IMR-90 (cell line): ENCODE measurements around the gene NUDT15. TPM values are rescaled to one million over a fixed set of nuclear protein-coding genes. Genes with fewer than 3 reads are reported as not detected.

Source experiments
- ATAC-seq: fragments of 200-7000 bp; cut with Tn5 transposase; 2 replicates; pipeline ENCODE4 v1.9.1; 2020; ENCODE audit warnings: low read depth, mild to moderate bottlenecking, moderate library complexity
- BruUV-seq: library from RNA; stranded (reverse); fragments of 400-500 nt; replicated peaks from 2 replicates; lab custom pipeline; 2021; lab: Mats Ljungman, UMichigan
- CTCF ChIA-PET: fragments of 300-600 bp; formaldehyde crosslinking; extraction: SDS; loops from one replicate; lab custom pipeline; 2021; ENCODE audit warnings: antibody characterized with exemption; lab: Yijun Ruan, JAX
- POLR2A ChIA-PET: fragments of 300-600 bp; sonication (Branson Sonifier 250); formaldehyde crosslinking; loops from one replicate; lab custom pipeline; 2022; ENCODE audit warnings: antibody characterized with exemption; ENCODE audit not compliant: unreplicated experiment; lab: Charles Lee
- DNase-seq: peaks from one replicate; pipeline ENCODE4 v3.0.0; 2013
- H2AFZ ChIP-seq: replicated peaks from 2 replicates; pipeline ENCODE3; 2013; ENCODE audit warnings: low read length, mild to moderate bottlenecking; ENCODE audit not compliant: poor library complexity
- H2AK5ac ChIP-seq: 2 replicates; pipeline ENCODE4 v1.6.1; 2013; ENCODE audit warnings: low read depth, low read length, inconsistent platforms
- H2AK9ac ChIP-seq: replicated peaks from 2 replicates; pipeline ENCODE3; 2013; ENCODE audit warnings: mild to moderate bottlenecking, low read depth, low read length, moderate library complexity; ENCODE audit not compliant: poor library complexity
- H2BK120ac ChIP-seq: 2 replicates; pipeline ENCODE4 v1.6.1; 2013; ENCODE audit warnings: low read depth, low read length, inconsistent platforms
- H2BK15ac ChIP-seq: 3 replicates; pipeline ENCODE4 v1.6.1; 2013; ENCODE audit warnings: low read depth, low read length, inconsistent platforms
- H2BK20ac ChIP-seq: 2 replicates; pipeline ENCODE4 v1.6.1; 2013; ENCODE audit warnings: low read depth, mild to moderate bottlenecking, inconsistent platforms, low read length, moderate library complexity
- H2BK5ac ChIP-seq: 2 replicates; pipeline ENCODE4 v1.6.1; 2013; ENCODE audit warnings: mild to moderate bottlenecking, low read depth, low read length, inconsistent platforms; ENCODE audit not compliant: poor library complexity, severe bottlenecking
- H3K14ac ChIP-seq: replicated peaks from 2 replicates; pipeline ENCODE4 v1.6.1; 2013; ENCODE audit warnings: low read depth, low read length, inconsistent platforms
- H3K18ac ChIP-seq: 2 replicates; pipeline ENCODE4 v1.6.1; 2013; ENCODE audit warnings: low read depth, low read length, control low read depth
- H3K23ac ChIP-seq: 2 replicates; pipeline ENCODE4 v1.6.1; 2013; ENCODE audit warnings: low read depth, low read length, inconsistent platforms
- H3K27ac ChIP-seq: 2 replicates; pipeline ENCODE4 v1.5.1; 2013; ENCODE audit warnings: mild to moderate bottlenecking, control low read depth, low read length; ENCODE audit not compliant: insufficient read depth
- H3K27me3 ChIP-seq: 2 replicates; pipeline ENCODE4 v1.6.1; 2013; ENCODE audit warnings: low read length; ENCODE audit not compliant: control insufficient read depth, insufficient read depth
- H3K36me3 ChIP-seq: 2 replicates; pipeline ENCODE4 v1.6.1; 2013; ENCODE audit warnings: low read length, mixed read lengths; ENCODE audit not compliant: control insufficient read depth, insufficient read depth
- H3K4ac ChIP-seq: 2 replicates; pipeline ENCODE4 v1.6.1; 2013; ENCODE audit warnings: low read depth, low read length, inconsistent platforms
- H3K4me1 ChIP-seq: 2 replicates; pipeline ENCODE4 v1.6.1; 2013; ENCODE audit warnings: low read length, mixed read lengths; ENCODE audit not compliant: control insufficient read depth, insufficient read depth
- H3K4me2 ChIP-seq: 2 replicates; pipeline ENCODE4 v1.6.1; 2013; ENCODE audit warnings: low read depth, mild to moderate bottlenecking, control low read depth, low read length, moderate library complexity
- H3K4me3 ChIP-seq: 2 replicates; pipeline ENCODE4 v1.5.1; 2013; ENCODE audit warnings: low read depth, mild to moderate bottlenecking, control low read depth, low read length, moderate library complexity; ENCODE audit not compliant: insufficient read depth
- H3K56ac ChIP-seq: 2 replicates; pipeline ENCODE4 v1.6.1; 2013; ENCODE audit warnings: low read length, inconsistent platforms; ENCODE audit not compliant: insufficient read depth; ENCODE audit errors: extremely low read depth
- H3K79me1 ChIP-seq, 2 experiments: 2 replicates each; pipeline ENCODE4 v1.6.1; 2013; ENCODE audit warnings: low read length in 2 of 2, inconsistent platforms in 1 of 2, low read depth in 1 of 2
- H3K9ac ChIP-seq: 2 replicates; pipeline ENCODE4 v1.6.1; 2013; ENCODE audit warnings: low read depth, low read length, control low read depth
- H3K9me1 ChIP-seq: 2 replicates; pipeline ENCODE4 v1.6.1; 2013; ENCODE audit warnings: low read length, inconsistent platforms; ENCODE audit not compliant: insufficient read depth
- H3K9me3 ChIP-seq: 2 replicates; pipeline ENCODE4 v1.6.1; 2013; ENCODE audit warnings: low read length; ENCODE audit not compliant: control insufficient read depth, insufficient read depth
- H4K20me1 ChIP-seq: 2 replicates; pipeline ENCODE4 v1.6.1; 2013; ENCODE audit warnings: low read length, inconsistent platforms; ENCODE audit not compliant: insufficient read depth
- H4K5ac ChIP-seq: 2 replicates; pipeline ENCODE4 v1.6.1; 2013; ENCODE audit warnings: mild to moderate bottlenecking, low read depth, low read length, control low read depth
- H4K8ac ChIP-seq, 2 experiments: 2 replicates each; pipeline ENCODE4 v1.6.1; 2013; ENCODE audit warnings: low read depth in 2 of 2, low read length in 2 of 2, control low read depth in 1 of 2, inconsistent platforms in 1 of 2
- H4K91ac ChIP-seq: 2 replicates; pipeline ENCODE4 v1.6.1; 2013; ENCODE audit warnings: low read depth, low read length, inconsistent platforms; ENCODE audit not compliant: insufficient read depth
- BHLHE40 ChIP-seq: fragments of 150-350 bp; IDR thresholded peaks from 2 replicates; pipeline ENCODE4 v1.6.1; 2016; ENCODE audit warnings: mild to moderate bottlenecking, low read depth, low read length
- CEBPB ChIP-seq: IDR thresholded peaks from 2 replicates; pipeline ENCODE4 v1.6.1; 2012; ENCODE audit warnings: low read depth, low read length, improper control_type of control experiment
- CHD1 ChIP-seq: IDR thresholded peaks from 2 replicates; pipeline ENCODE4 v1.6.1; 2012; ENCODE audit warnings: low read depth, low read length, improper control_type of control experiment
- CTCF ChIP-seq: conservative IDR thresholded peaks from 2 replicates; pipeline ENCODE4 v1.5.1; 2012; ENCODE audit warnings: mild to moderate bottlenecking, low read depth, low read length, improper control_type of control experiment
- FOS ChIP-seq: fragments of 150-350 bp; IDR thresholded peaks from 2 replicates; pipeline ENCODE4 v1.6.1; 2016; ENCODE audit warnings: low read depth, low read length
- MAFK ChIP-seq: IDR thresholded peaks from 2 replicates; pipeline ENCODE4 v1.6.1; 2012; ENCODE audit warnings: low read depth, low read length, improper control_type of control experiment
- MAZ ChIP-seq: IDR thresholded peaks from 2 replicates; pipeline ENCODE4 v1.6.1; 2012; ENCODE audit warnings: low read depth, mild to moderate bottlenecking, low read length, improper control_type of control experiment, moderate library complexity, borderline replicate concordance
- MXI1 ChIP-seq: IDR thresholded peaks from 2 replicates; pipeline ENCODE4 v1.6.1; 2012; ENCODE audit warnings: low read depth, mild to moderate bottlenecking, low read length, moderate library complexity, borderline replicate concordance
- NFE2L2 ChIP-seq: fragments of 150-350 bp; IDR thresholded peaks from 2 replicates; pipeline ENCODE4 v1.6.1; 2016; ENCODE audit warnings: low read depth, mild to moderate bottlenecking, low read length
- POLR2A ChIP-seq: IDR thresholded peaks from 2 replicates; pipeline ENCODE4 v1.6.1; 2012; ENCODE audit warnings: mild to moderate bottlenecking, low read depth, low read length
- RAD21 ChIP-seq: IDR thresholded peaks from 2 replicates; pipeline ENCODE4 v1.6.1; 2012; ENCODE audit warnings: low read length, improper control_type of control experiment
- RCOR1 ChIP-seq: IDR thresholded peaks from 2 replicates; pipeline ENCODE4 v1.6.1; 2012; ENCODE audit warnings: mild to moderate bottlenecking, low read length, improper control_type of control experiment; ENCODE audit not compliant: insufficient replicate concordance
- RFX5 ChIP-seq: IDR thresholded peaks from 2 replicates; pipeline ENCODE4 v1.8.0; 2012; ENCODE audit warnings: low read depth, mild to moderate bottlenecking, low read length, moderate library complexity
- SMC3 ChIP-seq: fragments of 150-350 bp; IDR thresholded peaks from 2 replicates; pipeline ENCODE4 v1.6.1; 2016; ENCODE audit warnings: low read depth, mild to moderate bottlenecking, antibody characterized with exemption, low read length, moderate library complexity
- WGBS, 2 experiments: methylation state at CpG; one replicate each; pipeline versions ENCODE4 v1.1.5 to v1.1.7; 2013; ENCODE audit warnings: missing lambda C conversion rate in 2 of 2; ENCODE audit not compliant: insufficient read length in 1 of 2; ENCODE audit errors: extremely low coverage in 2 of 2; 5-methylcytosine and 5-hydroxymethylcytosine counted together
- dilution Hi-C: fragments of 300-500 bp; cut with HindIII; formaldehyde crosslinking; loops from one replicate; pipeline ENCODE4 v1.14.3; 2018; ENCODE audit warnings: low sequenced_read_pairs; ENCODE audit not compliant: unreplicated experiment
- in situ Hi-C: fragments of 300-500 bp; cut with MboI; formaldehyde crosslinking; loops from 3 replicates; pipeline ENCODE4 v1.14.3; 2019; ENCODE audit warnings: low sequenced_read_pairs, inconsistent platforms, mixed read lengths
- intact Hi-C: fragments of 100-400 bp; cut with micrococcal nuclease; formaldehyde crosslinking; loops from 2 replicates; pipeline ENCODE4 v1.10.0; 2022
- polyA plus RNA-seq, 3 experiments: library from polyadenylated mRNA; depleted of rRNA; stranded (reverse); fragments of >200 nt; gene quantifications; 2 replicates each; pipeline ENCODE4 v1.2.3, GENCODE V29; 2012; ENCODE audit warnings: low replicate concordance in 1 of 3
- total RNA-seq: library from RNA; depleted of rRNA; stranded (reverse); fragments of >200 nt; gene quantifications from 2 replicates; pipeline ENCODE4 v1.2.3, GENCODE V29; 2012
- TF ChIP-seq, protein P1 (sequence below): fragments of 150-350 bp; IDR thresholded peaks from 2 replicates; pipeline ENCODE4 v1.6.1; 2017; ENCODE audit warnings: mild to moderate bottlenecking, antibody characterized with exemption, low read length, low read depth
- TF ChIP-seq, protein P2 (sequence below): fragments of 150-350 bp; IDR thresholded peaks from 2 replicates; pipeline ENCODE4 v1.6.1; 2016; ENCODE audit warnings: low read depth, mild to moderate bottlenecking, low read length, moderate library complexity, borderline replicate concordance

The NUDT15 gene
- total and polyA plus RNA-seq, 2 of the 4 experiments (the other 2 are of a cell fraction): 13.1 to 14.2 TPM

DNA sequence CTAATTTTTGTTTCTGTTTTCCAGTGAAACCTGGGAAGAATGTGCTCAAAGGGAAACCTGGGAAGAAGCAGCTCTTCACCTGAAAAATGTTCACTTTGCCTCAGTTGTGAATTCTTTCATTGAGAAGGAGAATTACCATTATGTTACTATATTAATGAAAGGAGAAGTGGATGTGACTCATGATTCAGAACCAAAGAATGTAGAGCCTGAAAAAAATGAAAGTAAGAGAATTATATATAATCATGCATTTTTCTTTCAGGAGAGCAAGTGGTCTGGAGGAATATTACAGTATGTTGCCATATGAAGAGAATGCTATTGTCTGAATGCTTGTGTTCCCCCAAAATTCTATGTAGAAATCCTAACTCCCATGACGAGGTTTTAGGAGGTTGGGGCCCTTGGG is 3.4 kb downstream of the NUDT15 start:
- Histone ChIP-seq H2BK20ac (no peak overlapping the region), H4K91ac (no peak overlapping the region), H3K4me2 (no peak overlapping the region), H3K4me1 (peaks cover 8% of the 10 kb centered on the region), H4K8ac (no peak overlapping the region; a peak in 1 of 4 replicates), H2AK5ac (no peak overlapping the region), H2BK15ac (no peak overlapping the region), H4K20me1 (peaks cover 3% of the 10 kb centered on the region; the same call in 1 of the 2 replicates), H3K9ac (no peak overlapping the region), H2BK120ac (no peak overlapping the region), H2AFZ (no peak overlapping the region), H3K36me3 (peaks cover 1% of the 10 kb centered on the region; the same call in 1 of the 2 replicates), H3K56ac (no peak overlapping the region), H3K27me3 (no peaks in the 10 kb centered on the region), H3K9me1 (peaks cover 7% of the 10 kb centered on the region), H2BK5ac (peak overlapping the region; percentile 39), H3K79me1 (peaks cover 10 to 33% of the 10 kb centered on the region in 2 experiments), H3K9me3 (no peaks in the 10 kb centered on the region), H4K5ac (no peak overlapping the region), H3K18ac (no peak overlapping the region), H3K4me3 (no peak overlapping the region), H3K27ac (no peak overlapping the region), H3K23ac (no peak overlapping the region), H3K4ac (no peak overlapping the region), H3K14ac (no peak overlapping the region), H2AK9ac (no peak overlapping the region)
- intact Hi-C loops: no loop called here
- ChIA-PET POLR2A (no interaction called here), CTCF (interaction anchor here (0.6 kb wide), 1 partner anchor 230 kb away, joined by 4 read pairs; no protein-coding TSS in a partner anchor)
- DNase-seq (peak; percentile 40), ATAC-seq (no peak)
- in situ Hi-C loops: no loop called here
- BruUV-seq: no TSS peak
- dilution Hi-C loops: no loop called here
- no peak for TF ChIP-seq CEBPB
- TF ChIP-seq RAD21: no peak
- TF ChIP-seq MXI1: no peak
- TF ChIP-seq CHD1: no peak
- TF ChIP-seq BHLHE40: no peak
- no peak for TF ChIP-seq SMC3
- TF ChIP-seq POLR2A: no peak
- TF ChIP-seq RCOR1: no peak
- TF ChIP-seq CTCF: no peak
- no peak for TF ChIP-seq MAFK
- TF ChIP-seq RFX5: no peak
- TF ChIP-seq, protein P1, sequence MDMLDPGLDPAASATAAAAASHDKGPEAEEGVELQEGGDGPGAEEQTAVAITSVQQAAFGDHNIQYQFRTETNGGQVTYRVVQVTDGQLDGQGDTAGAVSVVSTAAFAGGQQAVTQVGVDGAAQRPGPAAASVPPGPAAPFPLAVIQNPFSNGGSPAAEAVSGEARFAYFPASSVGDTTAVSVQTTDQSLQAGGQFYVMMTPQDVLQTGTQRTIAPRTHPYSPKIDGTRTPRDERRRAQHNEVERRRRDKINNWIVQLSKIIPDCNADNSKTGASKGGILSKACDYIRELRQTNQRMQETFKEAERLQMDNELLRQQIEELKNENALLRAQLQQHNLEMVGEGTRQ: no peak
- no peak for TF ChIP-seq NFE2L2
- TF ChIP-seq, protein P2, sequence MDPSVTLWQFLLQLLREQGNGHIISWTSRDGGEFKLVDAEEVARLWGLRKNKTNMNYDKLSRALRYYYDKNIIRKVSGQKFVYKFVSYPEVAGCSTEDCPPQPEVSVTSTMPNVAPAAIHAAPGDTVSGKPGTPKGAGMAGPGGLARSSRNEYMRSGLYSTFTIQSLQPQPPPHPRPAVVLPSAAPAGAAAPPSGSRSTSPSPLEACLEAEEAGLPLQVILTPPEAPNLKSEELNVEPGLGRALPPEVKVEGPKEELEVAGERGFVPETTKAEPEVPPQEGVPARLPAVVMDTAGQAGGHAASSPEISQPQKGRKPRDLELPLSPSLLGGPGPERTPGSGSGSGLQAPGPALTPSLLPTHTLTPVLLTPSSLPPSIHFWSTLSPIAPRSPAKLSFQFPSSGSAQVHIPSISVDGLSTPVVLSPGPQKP: no peak
- TF ChIP-seq FOS: no peak
- no peak for TF ChIP-seq MAZ
- WGBS, 2 experiments: no CpG with 5 or more reads among the region's 1 CpG
